Thoracic aorta endothelial cell (primary cell): Measurements from ENCODE around the gene KCMF1. TPM values are rescaled to one million over a fixed set of nuclear protein-coding genes. Genes with fewer than 3 reads are reported as not detected.

ENCODE experiments used
- small RNA-seq: library from RNA; depleted of rRNA; stranded (forward); fragments of <200 nt; gene quantifications from one replicate; pipeline ENCODE3, GENCODE V24; 2012
- total RNA-seq: library from RNA; depleted of rRNA; stranded (reverse); fragments of >200 nt; gene quantifications from 2 replicates; pipeline ENCODE4 v1.2.3, GENCODE V29; 2012

KCMF1 gene
- 70.7 and 81.1 TPM in 2 replicates for total RNA-seq

DNA sequence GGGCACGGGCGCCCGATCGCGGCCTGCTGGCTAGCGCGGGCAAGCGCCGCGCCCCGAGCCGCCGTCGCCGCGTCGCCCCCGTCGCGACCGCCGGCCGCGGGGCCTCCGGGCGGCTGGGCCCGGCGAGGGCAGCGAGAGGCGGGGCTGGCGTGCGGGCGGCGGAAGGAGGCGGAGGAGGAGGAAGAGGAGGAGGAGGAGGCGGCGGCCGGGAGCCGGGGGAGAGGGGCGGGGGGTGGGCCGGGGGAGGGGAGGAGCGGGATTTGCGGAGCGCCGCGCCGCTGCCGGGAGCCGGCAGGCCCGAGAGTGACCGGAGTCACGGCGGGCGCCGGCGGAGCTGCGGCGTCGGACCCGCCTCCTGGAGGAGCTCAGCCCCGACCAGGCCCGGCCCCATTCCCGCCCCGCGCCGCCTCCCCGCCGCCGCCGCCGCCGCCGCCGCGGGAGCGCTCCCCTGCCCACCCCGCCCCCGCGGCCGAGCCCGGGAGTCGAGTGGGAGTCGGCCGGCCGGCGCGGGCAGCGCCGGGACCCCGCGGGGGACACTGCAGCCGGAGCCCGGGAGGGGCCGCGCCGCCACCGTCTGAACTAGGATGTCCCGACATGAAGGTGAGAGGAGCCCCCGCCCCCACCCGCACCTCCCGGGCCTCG, at the start of gene KCMF1:
Gene KCMF1 (plus strand): TSS at position 294 of the 642 bp plus-strand sequence. CDS start 291 bp downstream, at position 585.

Small RNA genes within 50 kb of the gene (small RNA-seq; reads per million reads assigned to genes)
- not detected for gene AC078974.1

Other genes starting within 250 kb of the KCMF1 start
- 0.66 and 5.1 TPM in 2 replicates for gene TRABD2A, start 90.1 kb upstream of the KCMF1 start, total RNA-seq
- gene TMSB10, start 65.5 kb upstream of the KCMF1 start, total RNA-seq: 2,814 and 5,424 TPM in 2 replicates
- 10.3 and 12.1 TPM in 2 replicates for gene TCF7L1, start 162.2 kb downstream of the KCMF1 start, total RNA-seq